ENCODE measurements around the gene OAS2. TPM values are rescaled to one million over a fixed set of nuclear protein-coding genes. Genes with fewer than 3 reads are reported as not detected.

The OAS2 gene
- total RNA-seq, 1 experiment from 2014 or later: 5.8 TPM

- Histone ChIP-seq H3K4me1 (ENCODE audit: insufficient read depth, low read length) (0 out of 2 replicates have a peak, but pooled peaks cover 7% of the 10 kb centered on the region), H3K4me3 (ENCODE audit: low read length) (no peak overlapping the region), H3K9me2 (replicated peaks; ENCODE audit: low read length) (no peaks in the 10 kb centered on the region), H3K4me2 (ENCODE audit: low read length) (no peak overlapping the region), H3K9ac (ENCODE audit: low read length) (no peak overlapping the region), H4K20me1 (ENCODE audit: low read length) (no peaks in the 10 kb centered on the region), H3K9me3 (ENCODE audit: low read length) (no peaks in the 10 kb centered on the region), H3K36me3 (ENCODE audit: low read depth, low read length) (no peaks in the 10 kb centered on the region), H3K27ac (ENCODE audit: low read length) (no peak overlapping the region), H2AFZ (ENCODE audit: low read length) (no peak overlapping the region), H3K79me2 (ENCODE audit: low read length) (no peaks in the 10 kb centered on the region), H3F3A (ENCODE audit: low read length, unreplicated experiment) (no peaks in the 10 kb centered on the region), H3K27me3 (ENCODE audit: low read length) (no peaks in the 10 kb centered on the region)
- no TSS peak for BruUV-seq (replicated peaks)
- no peak for DNase-seq
- TF ChIP-seq EZH2 (IDR thresholded peaks at IDR 0.05; ENCODE audit: low read length, unreplicated experiment) (no peak), CTCF (conservative IDR thresholded peaks at IDR 0.05; ENCODE audit: low read depth, low read length) (no peak), EZH2phosphoT487 (IDR thresholded peaks at IDR 0.05; ENCODE audit: borderline replicate concordance, low read length) (no peak)
- POLR2A ChIA-PET (ENCODE audit: unreplicated experiment): no interaction called here
- intact Hi-C loops (cut with micrococcal nuclease): no loop called here
- CTCF ChIA-PET: no interaction called here
- no peak for ATAC-seq
Measured at GRCh38 chr12:113003636-113004035, 25.3 kb downstream of the OAS2 start.

GRCh38 chr12:113005762-113006161 is 27.4 kb downstream of the OAS2 start:
- Histone ChIP-seq H3K79me2 (ENCODE audit: low read length) (no peaks in the 10 kb centered on the region), H3F3A (ENCODE audit: low read length, unreplicated experiment) (no peaks in the 10 kb centered on the region), H4K20me1 (ENCODE audit: low read length) (no peaks in the 10 kb centered on the region), H2AFZ (ENCODE audit: low read length) (no peak overlapping the region), H3K36me3 (ENCODE audit: low read depth, low read length) (no peaks in the 10 kb centered on the region), H3K9ac (ENCODE audit: low read length) (no peak overlapping the region), H3K4me2 (ENCODE audit: low read length) (no peak overlapping the region), H3K27me3 (ENCODE audit: low read length) (no peaks in the 10 kb centered on the region), H3K9me3 (ENCODE audit: low read length) (no peaks in the 10 kb centered on the region), H3K4me3 (ENCODE audit: low read length) (no peak overlapping the region), H3K4me1 (ENCODE audit: insufficient read depth, low read length) (0 out of 2 replicates have a peak, but pooled peaks cover 7% of the 10 kb centered on the region), H3K9me2 (replicated peaks; ENCODE audit: low read length) (no peaks in the 10 kb centered on the region), H3K27ac (ENCODE audit: low read length) (no peak overlapping the region)
- ChIA-PET CTCF (interaction anchor here (0.6 to 1.9 kb wide), 3 partner anchors 13 to 1392 kb away, joined by 3 to 18 read pairs (median 3); no protein-coding TSS in a partner anchor), POLR2A (ENCODE audit: unreplicated experiment) (no interaction called here)
- BruUV-seq (replicated peaks): no TSS peak
- TF ChIP-seq EZH2phosphoT487 (IDR thresholded peaks at IDR 0.05; ENCODE audit: borderline replicate concordance, low read length) (no peak), EZH2 (IDR thresholded peaks at IDR 0.05; ENCODE audit: low read length, unreplicated experiment) (no peak), CTCF (conservative IDR thresholded peaks at IDR 0.05; ENCODE audit: low read depth, low read length) (peak; percentile 66)
- ATAC-seq (no peak; the same call in 1 of the 2 replicates), DNase-seq (peak; percentile 45)
- intact Hi-C loops (cut with micrococcal nuclease): loop anchor here (2.0 kb wide), 1 partner anchor 25 kb away; no protein-coding TSS in a partner anchor

GRCh38 chr12:113006206-113006605 is 27.9 kb downstream of the OAS2 start:
- H4K20me1 ChIP-seq (ENCODE audit: low read length): no peaks in the 10 kb centered on the region
- no peak overlapping the region for H2AFZ ChIP-seq (ENCODE audit: low read length)
- intact Hi-C loops (cut with micrococcal nuclease): loop anchor here (2.0 kb wide), 1 partner anchor 25 kb away; no protein-coding TSS in a partner anchor
- H3K9me2 ChIP-seq (replicated peaks; ENCODE audit: low read length): no peaks in the 10 kb centered on the region
- H3K79me2 ChIP-seq (ENCODE audit: low read length): no peaks in the 10 kb centered on the region
- ChIA-PET POLR2A (ENCODE audit: unreplicated experiment) (no interaction called here), CTCF (interaction anchor here (0.6 to 1.9 kb wide), 3 partner anchors 13 to 1391 kb away, joined by 3 to 18 read pairs (median 3); no protein-coding TSS in a partner anchor)
- no peak overlapping the region for H3K4me2 ChIP-seq (ENCODE audit: low read length)
- no peaks in the 10 kb centered on the region for H3F3A ChIP-seq (ENCODE audit: low read length, unreplicated experiment)
- BruUV-seq (replicated peaks): no TSS peak
- no peak for DNase-seq
- no peak overlapping the region for H3K27ac ChIP-seq (ENCODE audit: low read length)
- 0 out of 2 replicates have a peak, but pooled peaks cover 7% of the 10 kb centered on the region for H3K4me1 ChIP-seq (ENCODE audit: insufficient read depth, low read length)
- no peak overlapping the region for H3K4me3 ChIP-seq (ENCODE audit: low read length)
- no peaks in the 10 kb centered on the region for H3K27me3 ChIP-seq (ENCODE audit: low read length)
- H3K9me3 ChIP-seq (ENCODE audit: low read length): 0 out of 2 replicates have a peak, but pooled peaks cover 3% of the 10 kb centered on the region
- no peaks in the 10 kb centered on the region for H3K36me3 ChIP-seq (ENCODE audit: low read depth, low read length)
- ATAC-seq: no peak
- no peak overlapping the region for H3K9ac ChIP-seq (ENCODE audit: low read length)
- TF ChIP-seq CTCF (conservative IDR thresholded peaks at IDR 0.05; ENCODE audit: low read depth, low read length): no peak
